A549 (cell line): ENCODE measurements around the gene OARD1. TPM values are rescaled to one million over a fixed set of nuclear protein-coding genes. Genes with fewer than 3 reads are reported as not detected.
A peak's percentile ranks its signal among the peaks of the same experiment; 100 is the strongest.

Source experiments
- ATAC-seq, 2 experiments: fragments of 200-7000 bp in 1 of 2; fragments of >200 bp in 1 of 2; cut with Nextera tagmentation in 1 of 2; cut with Tn5 transposase in 1 of 2; 3 replicates each; pipeline versions ENCODE4 v1.8.0 to v1.9.1; 2018 to 2020; ENCODE audit warnings: mild to moderate bottlenecking in 1 of 2, moderate library complexity in 1 of 2
- CTCF ChIA-PET: fragments of 300-600 bp; sonication (Branson Sonifier 250); formaldehyde crosslinking; extraction: SDS; loops from one replicate; lab custom pipeline; 2021; ENCODE audit warnings: antibody characterized with exemption, inconsistent platforms; lab: Yijun Ruan, JAX
- POLR2A ChIA-PET: fragments of 350-600 bp; formaldehyde crosslinking; extraction: SDS; loops from one replicate; lab custom pipeline; 2021; ENCODE audit warnings: antibody characterized with exemption, inconsistent platforms; lab: Yijun Ruan, JAX
- DNase-seq, 2 experiments: peaks; one replicate each; pipeline versions ENCODE4 v3.0.0 to v3.0.0-alpha.2; 2011 to 2016; ENCODE audit warnings: low read depth in 1 of 2, low spot score in 1 of 2
- FAIRE-seq: peaks from 2 replicates; lab custom pipeline; 2011; peaks lifted over from hg19 to GRCh38; lab: Jason Lieb, UNC
- H3K27ac ChIP-seq, 2 experiments: fragments of >200 bp; sonication (Bioruptor Twin); formaldehyde crosslinking; 3 replicates each; pipeline ENCODE4 v1.5.1; 2016 to 2017
- H3K4me1 ChIP-seq: fragments of >200 bp; sonication (Bioruptor Twin); formaldehyde crosslinking; 3 replicates; pipeline ENCODE4 v1.6.1; 2016
- H3K4me2 ChIP-seq: fragments of >200 bp; sonication (Bioruptor Twin); formaldehyde crosslinking; 3 replicates; pipeline ENCODE4 v1.6.1; 2016
- H3K4me3 ChIP-seq: fragments of >200 bp; sonication (Bioruptor Twin); formaldehyde crosslinking; 3 replicates; pipeline ENCODE4 v1.5.1; 2016
- H3K9me3 ChIP-seq: fragments of >200 bp; sonication (Bioruptor Twin); formaldehyde crosslinking; 3 replicates; pipeline ENCODE4 v1.6.1; 2016
- CBX8 ChIP-seq: fragments of 200-600 bp; sonication (generic); IDR thresholded peaks from 2 replicates; pipeline ENCODE4 v1.6.1; 2016
- CEBPB ChIP-seq, 2 experiments: fragments of >200 bp in 1 of 2; sonication (Bioruptor Twin) in 1 of 2; formaldehyde crosslinking in 1 of 2; IDR thresholded peaks; 2 replicates each; pipeline ENCODE4 v1.6.1; 2012 to 2016
- CHD2 ChIP-seq: fragments of 150-350 bp; IDR thresholded peaks from 2 replicates; pipeline ENCODE4 v1.6.1; 2014; ENCODE audit warnings: low read length; ENCODE audit not compliant: partially characterized antibody
- CHD4 ChIP-seq: fragments of 200-600 bp; sonication (generic); IDR thresholded peaks from 2 replicates; pipeline ENCODE4 v1.6.1; 2016; ENCODE audit warnings: antibody characterized with exemption, mild to moderate bottlenecking, borderline replicate concordance
- CTCF ChIP-seq: fragments of >200 bp; sonication (Bioruptor Twin); formaldehyde crosslinking; IDR thresholded peaks from 3 replicates; pipeline ENCODE4 v1.5.1; 2016
- EP300 ChIP-seq, 2 experiments: fragments of >200 bp; sonication (Bioruptor Twin); formaldehyde crosslinking; IDR thresholded peaks; 2 replicates in 1 of 2; 3 replicates in 1 of 2; pipeline ENCODE4 v1.6.1; 2016 to 2017
- FOSL2 ChIP-seq, 2 experiments: fragments of 450-650 bp in 1 of 2; fragments of >200 bp in 1 of 2; sonication (Bioruptor Twin) in 1 of 2; formaldehyde crosslinking; IDR thresholded peaks; 2 replicates each; pipeline versions ENCODE4 v1.5.0 to v1.6.1; 2016 to 2020; ENCODE audit warnings: mild to moderate bottlenecking in 1 of 2, moderate library complexity in 1 of 2
- FOXS1 ChIP-seq: fragments of 250-450 bp; sonication (Bioruptor Pico); IDR thresholded peaks from 2 replicates; pipeline ENCODE4 v1.5.0; 2020; ENCODE audit warnings: mild to moderate bottlenecking, moderate library complexity
- GATA3 ChIP-seq: IDR thresholded peaks from 2 replicates; pipeline ENCODE4 v1.6.1; 2012; ENCODE audit warnings: borderline replicate concordance
- HOXB13 ChIP-seq: fragments of 250-450 bp; sonication (Bioruptor Pico); IDR thresholded peaks from 2 replicates; pipeline ENCODE4 v1.5.0; 2020; ENCODE audit warnings: low read depth, mild to moderate bottlenecking, moderate library complexity
- JUNB ChIP-seq: fragments of >200 bp; sonication (Bioruptor Twin); formaldehyde crosslinking; IDR thresholded peaks from 2 replicates; pipeline ENCODE4 v1.6.1; 2016
- KDM5A ChIP-seq: fragments of 200-600 bp; sonication (generic); IDR thresholded peaks from 2 replicates; pipeline ENCODE4 v1.6.1; 2016; ENCODE audit warnings: antibody characterized with exemption, mild to moderate bottlenecking
- MAZ ChIP-seq: fragments of 150-350 bp; IDR thresholded peaks from 2 replicates; pipeline ENCODE4 v1.6.1; 2014; ENCODE audit warnings: antibody characterized with exemption, low read depth, low read length, borderline replicate concordance
- MYC ChIP-seq: IDR thresholded peaks from 2 replicates; pipeline ENCODE4 v1.6.1; 2012; ENCODE audit warnings: mild to moderate bottlenecking, inconsistent platforms, low read length, improper control_type of control experiment, borderline replicate concordance
- NPAS2 ChIP-seq: fragments of 250-450 bp; sonication (Bioruptor Pico); IDR thresholded peaks from 2 replicates; pipeline ENCODE4 v1.8.0; 2022; ENCODE audit warnings: mild to moderate bottlenecking, moderate library complexity, borderline replicate concordance
- PBX3 ChIP-seq: IDR thresholded peaks from 2 replicates; pipeline ENCODE4 v1.6.1; 2012
- RAD21 ChIP-seq, 2 experiments: fragments of >200 bp in 1 of 2; sonication (Bioruptor Twin) in 1 of 2; formaldehyde crosslinking in 1 of 2; IDR thresholded peaks in 1 of 2; conservative IDR thresholded peaks in 1 of 2; 2 replicates in 1 of 2; 3 replicates in 1 of 2; pipeline ENCODE4 v1.6.1; 2012 to 2018; ENCODE audit warnings: inconsistent platforms in 1 of 2
- RCOR1 ChIP-seq: fragments of 150-350 bp; IDR thresholded peaks from 2 replicates; pipeline ENCODE4 v1.6.1; 2014; ENCODE audit warnings: antibody characterized with exemption, low read length, low read depth
- RNF2 ChIP-seq: fragments of 200-600 bp; sonication (generic); IDR thresholded peaks from 2 replicates; pipeline ENCODE4 v1.6.1; 2016; ENCODE audit warnings: low read depth, mild to moderate bottlenecking, antibody characterized with exemption, moderate library complexity, borderline replicate concordance
- SMC3 ChIP-seq: fragments of >200 bp; sonication (Bioruptor Twin); formaldehyde crosslinking; IDR thresholded peaks from 3 replicates; pipeline ENCODE4 v1.6.1; 2018; ENCODE audit warnings: inconsistent platforms
- TFCP2L1 ChIP-seq: fragments of 250-450 bp; sonication (Bioruptor Pico); IDR thresholded peaks from 2 replicates; pipeline ENCODE4 v1.5.0; 2021; ENCODE audit warnings: mild to moderate bottlenecking
- WGBS: methylation state at CpG from one replicate; pipeline ENCODE4 v1.1.6; 2017; ENCODE audit errors: missing lambda C conversion rate; 5-methylcytosine and 5-hydroxymethylcytosine counted together
- polyA plus RNA-seq, 4 experiments: library from polyadenylated mRNA; depleted of rRNA in 3 of 4; stranded (reverse); fragments of >200 nt; fragmentation: RNase III in 1 of 4; extraction: RNeasy Plus Mini Kit Qiagen cat#74134 plus additional on column Dnase treatment in 1 of 4; gene quantifications; 2 replicates in 3 of 4; 3 replicates in 1 of 4; pipeline ENCODE4 v1.2.3, GENCODE V29; 2011 to 2017
- TF ChIP-seq, protein P1 (sequence below): fragments of 150-350 bp; IDR thresholded peaks from 2 replicates; pipeline ENCODE4 v1.6.1; 2014; ENCODE audit warnings: low read depth, mild to moderate bottlenecking, low read length
- TF ChIP-seq, protein P2 (sequence below): IDR thresholded peaks from 2 replicates; pipeline ENCODE4 v1.6.1; 2012

OARD1 gene
- polyA plus RNA-seq, 2 of the 4 experiments (the other 2 are of a cell fraction) = 21.4 to 26.2 TPM

DNA sequence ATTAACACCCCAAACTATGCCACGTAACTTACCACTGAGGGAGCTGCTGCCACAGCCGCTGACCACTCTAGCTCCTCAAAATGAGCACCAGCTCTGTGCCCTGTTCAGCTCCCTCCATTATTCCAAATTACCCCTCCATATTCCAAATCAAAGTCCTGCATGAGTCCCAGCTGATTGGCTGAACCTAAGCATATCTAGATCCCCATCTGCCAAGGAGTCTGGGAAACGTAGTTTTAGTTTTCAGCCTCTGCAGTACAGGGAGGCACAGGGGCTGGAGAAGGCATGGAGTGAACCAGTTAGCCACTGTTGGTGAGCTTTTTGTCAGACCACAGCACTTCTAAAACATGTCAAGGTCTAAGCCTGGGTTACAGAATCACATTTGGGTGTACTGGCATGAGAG, 49.0 kb downstream of the OARD1 start:
- POLR2A ChIA-PET = no interaction called here
- Histone ChIP-seq H3K4me3 (no peak overlapping the region), H3K4me2 (no peak overlapping the region; the same call in 2 of the 3 replicates), H3K27ac (peak overlapping the region; percentile 74 to 80; a peak in 5 of 6 replicates)
- CTCF ChIA-PET = interaction anchor here (0.9 to 8.0 kb wide), 8 partner anchors 15 to 410 kb away, joined by 3 to 71 read pairs (median 4); partner anchors contain the start of gene UNC5CL
- TF ChIP-seq SMC3 (no peak), RCOR1 (no peak), PBX3 (no peak), RNF2 (no peak), EP300 (IDR thresholded peaks at IDR 0.05) (no peak)
- TF ChIP-seq, protein P1, sequence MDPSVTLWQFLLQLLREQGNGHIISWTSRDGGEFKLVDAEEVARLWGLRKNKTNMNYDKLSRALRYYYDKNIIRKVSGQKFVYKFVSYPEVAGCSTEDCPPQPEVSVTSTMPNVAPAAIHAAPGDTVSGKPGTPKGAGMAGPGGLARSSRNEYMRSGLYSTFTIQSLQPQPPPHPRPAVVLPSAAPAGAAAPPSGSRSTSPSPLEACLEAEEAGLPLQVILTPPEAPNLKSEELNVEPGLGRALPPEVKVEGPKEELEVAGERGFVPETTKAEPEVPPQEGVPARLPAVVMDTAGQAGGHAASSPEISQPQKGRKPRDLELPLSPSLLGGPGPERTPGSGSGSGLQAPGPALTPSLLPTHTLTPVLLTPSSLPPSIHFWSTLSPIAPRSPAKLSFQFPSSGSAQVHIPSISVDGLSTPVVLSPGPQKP = no peak
- TF ChIP-seq, all 56 proteins: peak for 0
- Histone ChIP-seq H3K9me3 (peaks cover 3% of the 10 kb centered on the region; the same call in 1 of the 3 replicates), H3K4me1 (peaks cover 31% of the 10 kb centered on the region)
- ATAC-seq = no peak
- no peak for FAIRE-seq
- WGBS = 95% methylated on average over 3 of the region's 3 CpGs
- DNase-seq = no peak

- POLR2A ChIA-PET = no interaction called here
- ATAC-seq = 0 out of 6 replicates have a peak, but pooled peaks of 1 of the 2 experiments have one; percentile 12
Measured at GRCh38 chr6:41022294-41022693, 49.9 kb downstream of the OARD1 start.

DNA sequence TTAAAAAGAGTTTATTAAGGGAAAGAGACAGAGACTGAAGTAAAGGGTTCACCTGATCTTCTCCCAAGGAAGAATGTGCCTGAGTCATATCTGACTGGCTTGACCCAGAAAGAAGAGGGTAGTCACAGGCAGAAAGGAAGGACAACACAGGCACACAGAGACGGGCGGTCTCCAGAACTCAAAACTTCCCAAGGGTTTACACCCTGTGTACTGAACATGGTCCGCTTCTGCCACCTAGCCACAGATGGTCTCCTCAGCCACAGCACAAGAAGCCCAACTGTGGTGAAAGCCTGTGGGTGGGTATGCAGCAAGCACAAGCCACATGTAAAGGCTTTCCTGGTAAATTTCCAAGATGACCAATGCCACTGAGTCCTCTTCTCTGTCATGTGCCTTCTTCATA, 50.3 kb downstream of the OARD1 start:
- DNase-seq (peak; percentile 45 to 83), ATAC-seq (peak; percentile 98), FAIRE-seq (no peak)
- TF ChIP-seq HOXB13 (CRISPR knock-in tag) (no peak), RAD21 (conservative IDR thresholded peaks at IDR 0.05 in 1 of 2, IDR thresholded peaks at IDR 0.05 in 1 of 2) (peak; percentile 87 to 88), SMC3 (peak; percentile 87), CTCF (peak; percentile 65), CHD4 (no peak), FOSL2 (IDR thresholded peaks at IDR 0.05) (no peak), FOSL2 (CRISPR knock-in tag; IDR thresholded peaks at IDR 0.05) (peak; percentile 20; the same call in 1 of the 2 replicates)
- TF ChIP-seq, protein P2, sequence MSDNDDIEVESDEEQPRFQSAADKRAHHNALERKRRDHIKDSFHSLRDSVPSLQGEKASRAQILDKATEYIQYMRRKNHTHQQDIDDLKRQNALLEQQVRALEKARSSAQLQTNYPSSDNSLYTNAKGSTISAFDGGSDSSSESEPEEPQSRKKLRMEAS = peak; percentile 39; the same call in 1 of the 2 replicates
- ChIA-PET CTCF (interaction anchor here (0.6 to 8.0 kb wide), 12 partner anchors 15 to 175 kb away, joined by 3 to 71 read pairs (median 4); partner anchors contain the start of gene UNC5CL), POLR2A (no interaction called here)
- Histone ChIP-seq H3K9me3 (peaks cover 6% of the 10 kb centered on the region; the same call in 1 of the 3 replicates), H3K4me1 (peaks cover 30% of the 10 kb centered on the region), H3K4me3 (no peak overlapping the region), H3K4me2 (peak overlapping the region; percentile 62), H3K27ac (peak overlapping the region; percentile 74 to 80)
- WGBS = 17% methylated on average over 3 of the region's 3 CpGs

More at GRCh38 chr6:41022294-41022693, 49.9 kb downstream of the OARD1 start:
- Histone ChIP-seq H3K4me1 (peaks cover 27% of the 10 kb centered on the region), H3K4me3 (no peak overlapping the region), H3K9me3 (peaks cover 6% of the 10 kb centered on the region; the same call in 1 of the 3 replicates), H3K27ac (peak overlapping the region; percentile 74 to 80), H3K4me2 (peak overlapping the region; percentile 62)
- CTCF ChIA-PET = interaction anchor here (0.6 to 8.0 kb wide), 12 partner anchors 14 to 409 kb away, joined by 3 to 71 read pairs (median 4); partner anchors contain the start of gene UNC5CL
- DNase-seq (no peak), FAIRE-seq (no peak)
- TF ChIP-seq CBX8 (no peak), CEBPB (IDR thresholded peaks at IDR 0.05) (no peak), KDM5A (no peak), CHD2 (no peak), FOXS1 (CRISPR knock-in tag) (no peak), MYC (no peak), TFCP2L1 (CRISPR knock-in tag) (no peak), MAZ (no peak), GATA3 (no peak), NPAS2 (CRISPR knock-in tag) (no peak), JUNB (no peak)
- TF ChIP-seq, protein P2 = no peak
